Neural cell (in vitro differentiated cells): ENCODE results near the gene KRT78. TPM values are rescaled to one million over a fixed set of nuclear protein-coding genes. Genes with fewer than 3 reads are reported as not detected.

Source experiments
- H2AFZ ChIP-seq: fragments of 200-600, 300-800 bp; sonication (generic), shearing (Covaris generic); 2 replicates; pipeline ENCODE4 v1.6.0; 2014; ENCODE audit warnings: low read depth, mild to moderate bottlenecking, antibody characterized with exemption, low read length, moderate library complexity
- H3F3A ChIP-seq: fragments of 200-600 bp; shearing (Covaris generic); 2 replicates; pipeline ENCODE4 v1.6.1; 2016; ENCODE audit warnings: mild to moderate bottlenecking, moderate library complexity, mixed read lengths, antibody characterized with exemption, low read length; ENCODE audit not compliant: insufficient read depth, poor library complexity, severe bottlenecking
- H3K27ac ChIP-seq: fragments of 200-600, 300-800 bp; sonication (generic), shearing (Covaris generic); 2 replicates; pipeline ENCODE4 v1.5.1; 2014; ENCODE audit warnings: mild to moderate bottlenecking, low read length, moderate library complexity
- H3K27me3 ChIP-seq: fragments of 300-800, 200-600 bp; sonication (generic), shearing (Covaris generic); 2 replicates; pipeline ENCODE4 v1.6.0; 2014; ENCODE audit warnings: mild to moderate bottlenecking, low read depth, low read length, moderate library complexity; ENCODE audit not compliant: insufficient read depth
- H3K36me3 ChIP-seq: fragments of 300-800, 200-600 bp; sonication (generic), shearing (Covaris generic); 2 replicates; pipeline ENCODE4 v1.5.1; 2014; ENCODE audit warnings: mild to moderate bottlenecking, antibody characterized with exemption, low read length, moderate library complexity; ENCODE audit not compliant: insufficient read depth
- H3K4me2 ChIP-seq: fragments of 300-800, 200-600 bp; sonication (generic), shearing (Covaris generic); 2 replicates; pipeline ENCODE4 v1.6.0; 2014; ENCODE audit warnings: mild to moderate bottlenecking, low read length
- H3K4me3 ChIP-seq: fragments of 300-800, 200-600 bp; sonication (generic), shearing (Covaris generic); 2 replicates; pipeline ENCODE4 v1.5.1; 2014; ENCODE audit warnings: mild to moderate bottlenecking, low read length, moderate library complexity
- H3K79me2 ChIP-seq: fragments of 200-600 bp; shearing (Covaris generic); replicated peaks from 2 replicates; pipeline ENCODE4 v1.6.0; 2014; ENCODE audit warnings: mild to moderate bottlenecking, low read length, moderate library complexity; ENCODE audit not compliant: insufficient read depth
- H3K9ac ChIP-seq: fragments of 300-800, 200-600 bp; sonication (generic), shearing (Covaris generic); 2 replicates; pipeline ENCODE4 v1.6.1; 2016; ENCODE audit warnings: mild to moderate bottlenecking, low read length, mixed read lengths
- H3K9me2 ChIP-seq: fragments of 200-600 bp; shearing (Covaris generic); 2 replicates; pipeline ENCODE4 v1.6.1; 2016; ENCODE audit warnings: mild to moderate bottlenecking, low read length, mixed read lengths; ENCODE audit not compliant: insufficient read depth
- H3K9me3 ChIP-seq: fragments of 200-600, 300-800 bp; sonication (generic), shearing (Covaris generic); 2 replicates; pipeline ENCODE4 v1.6.1; 2016; ENCODE audit warnings: mild to moderate bottlenecking, mixed run types, low read length, moderate library complexity, mixed read lengths
- H4K20me1 ChIP-seq: fragments of 200-600 bp; shearing (Covaris generic); 2 replicates; pipeline ENCODE4 v1.6.1; 2016; ENCODE audit warnings: mild to moderate bottlenecking, mixed run types; ENCODE audit not compliant: insufficient read depth
- EP300 ChIP-seq: fragments of 450-650 bp; conservative IDR thresholded peaks from 2 replicates; pipeline ENCODE4 v1.6.1; 2014; ENCODE audit warnings: antibody characterized with exemption, mild to moderate bottlenecking, moderate library complexity; ENCODE audit not compliant: poor library complexity, severe bottlenecking
- EZH2 ChIP-seq: fragments of 200-600, 300-800 bp; shearing (Covaris generic), sonication (generic); IDR thresholded peaks from 2 replicates; pipeline ENCODE4 v1.6.1; 2014; ENCODE audit warnings: antibody characterized with exemption, low read length, borderline replicate concordance, mild to moderate bottlenecking; ENCODE audit not compliant: insufficient read depth, poor library complexity, severe bottlenecking
- MXI1 ChIP-seq: fragments of 450-650 bp; conservative IDR thresholded peaks from 2 replicates; pipeline ENCODE4 v1.6.1; 2014; ENCODE audit warnings: antibody characterized with exemption, mild to moderate bottlenecking; ENCODE audit not compliant: poor library complexity, severe bottlenecking
- POLR2AphosphoS5 ChIP-seq: IDR thresholded peaks from 2 replicates; pipeline ENCODE4 v1.6.1; 2012
- RAD21 ChIP-seq: fragments of 450-650 bp; conservative IDR thresholded peaks from 2 replicates; pipeline ENCODE4 v1.6.1; 2014; ENCODE audit warnings: antibody characterized with exemption, mild to moderate bottlenecking, moderate library complexity
- SMC3 ChIP-seq: fragments of 450-650 bp; conservative IDR thresholded peaks from 2 replicates; pipeline ENCODE4 v1.6.1; 2014; ENCODE audit warnings: antibody characterized with exemption, mild to moderate bottlenecking, moderate library complexity; ENCODE audit not compliant: poor library complexity
- TAF1 ChIP-seq: IDR thresholded peaks from 2 replicates; pipeline ENCODE4 v1.6.1; 2012; ENCODE audit warnings: low read depth
- polyA plus RNA-seq: library from polyadenylated mRNA; depleted of rRNA; stranded (reverse); fragments of >200 nt; gene quantifications from 2 replicates; pipeline ENCODE4 v1.2.3, GENCODE V29; 2014
- TF ChIP-seq, protein P1 (sequence below): fragments of 450-650 bp; IDR thresholded peaks from 2 replicates; pipeline ENCODE4 v1.5.1; 2014; ENCODE audit warnings: antibody characterized with exemption, mild to moderate bottlenecking, moderate library complexity; ENCODE audit not compliant: poor library complexity, severe bottlenecking
- TF ChIP-seq, protein P2 (sequence below): IDR thresholded peaks from 2 replicates; pipeline ENCODE4 v1.6.1; 2012; ENCODE audit warnings: borderline replicate concordance

Gene KRT78
- polyA plus RNA-seq, 1 donor from 2014 or later, result not detected

DNA sequence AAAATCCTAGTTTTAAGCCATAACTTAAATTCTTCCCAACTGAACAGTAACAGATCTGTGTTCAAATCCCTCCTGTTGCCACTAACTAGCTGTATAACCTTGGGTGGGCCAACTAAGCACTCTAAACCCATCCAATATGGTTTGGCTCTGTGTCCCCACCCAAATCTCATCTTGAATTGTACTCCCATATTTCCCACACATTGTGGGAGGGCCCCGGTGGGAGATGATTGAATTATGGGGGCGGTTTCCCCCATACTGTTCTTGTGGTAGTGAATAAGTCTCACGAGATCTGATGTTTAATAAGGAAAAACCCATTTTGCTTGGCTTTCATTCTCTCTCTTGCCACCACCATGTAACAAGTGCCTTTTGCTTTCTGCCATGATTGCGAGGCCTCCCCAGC is 33.6 kb downstream of the KRT78 start:
- Histone ChIP-seq H3K27ac (no peak overlapping the region), H3K4me3 (no peak overlapping the region), H3K79me2 (no peaks in the 10 kb centered on the region), H3K9me2 (no peaks in the 10 kb centered on the region), H2AFZ (no peak overlapping the region), H3K9me3 (no peaks in the 10 kb centered on the region), H3K4me2 (no peak overlapping the region), H3K9ac (no peak overlapping the region), H4K20me1 (no peaks in the 10 kb centered on the region), H3K36me3 (no peaks in the 10 kb centered on the region), H3K27me3 (no peaks in the 10 kb centered on the region), H3F3A (no peaks in the 10 kb centered on the region)
- TF ChIP-seq, protein P1, sequence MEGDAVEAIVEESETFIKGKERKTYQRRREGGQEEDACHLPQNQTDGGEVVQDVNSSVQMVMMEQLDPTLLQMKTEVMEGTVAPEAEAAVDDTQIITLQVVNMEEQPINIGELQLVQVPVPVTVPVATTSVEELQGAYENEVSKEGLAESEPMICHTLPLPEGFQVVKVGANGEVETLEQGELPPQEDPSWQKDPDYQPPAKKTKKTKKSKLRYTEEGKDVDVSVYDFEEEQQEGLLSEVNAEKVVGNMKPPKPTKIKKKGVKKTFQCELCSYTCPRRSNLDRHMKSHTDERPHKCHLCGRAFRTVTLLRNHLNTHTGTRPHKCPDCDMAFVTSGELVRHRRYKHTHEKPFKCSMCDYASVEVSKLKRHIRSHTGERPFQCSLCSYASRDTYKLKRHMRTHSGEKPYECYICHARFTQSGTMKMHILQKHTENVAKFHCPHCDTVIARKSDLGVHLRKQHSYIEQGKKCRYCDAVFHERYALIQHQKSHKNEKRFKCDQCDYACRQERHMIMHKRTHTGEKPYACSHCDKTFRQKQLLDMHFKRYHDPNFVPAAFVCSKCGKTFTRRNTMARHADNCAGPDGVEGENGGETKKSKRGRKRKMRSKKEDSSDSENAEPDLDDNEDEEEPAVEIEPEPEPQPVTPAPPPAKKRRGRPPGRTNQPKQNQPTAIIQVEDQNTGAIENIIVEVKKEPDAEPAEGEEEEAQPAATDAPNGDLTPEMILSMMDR, result no peak
- no peak for TF ChIP-seq EP300
- TF ChIP-seq RAD21, result no peak
- no peak for TF ChIP-seq TAF1
- no peak for TF ChIP-seq SMC3
- TF ChIP-seq EZH2, result no peak
- TF ChIP-seq, protein P2, sequence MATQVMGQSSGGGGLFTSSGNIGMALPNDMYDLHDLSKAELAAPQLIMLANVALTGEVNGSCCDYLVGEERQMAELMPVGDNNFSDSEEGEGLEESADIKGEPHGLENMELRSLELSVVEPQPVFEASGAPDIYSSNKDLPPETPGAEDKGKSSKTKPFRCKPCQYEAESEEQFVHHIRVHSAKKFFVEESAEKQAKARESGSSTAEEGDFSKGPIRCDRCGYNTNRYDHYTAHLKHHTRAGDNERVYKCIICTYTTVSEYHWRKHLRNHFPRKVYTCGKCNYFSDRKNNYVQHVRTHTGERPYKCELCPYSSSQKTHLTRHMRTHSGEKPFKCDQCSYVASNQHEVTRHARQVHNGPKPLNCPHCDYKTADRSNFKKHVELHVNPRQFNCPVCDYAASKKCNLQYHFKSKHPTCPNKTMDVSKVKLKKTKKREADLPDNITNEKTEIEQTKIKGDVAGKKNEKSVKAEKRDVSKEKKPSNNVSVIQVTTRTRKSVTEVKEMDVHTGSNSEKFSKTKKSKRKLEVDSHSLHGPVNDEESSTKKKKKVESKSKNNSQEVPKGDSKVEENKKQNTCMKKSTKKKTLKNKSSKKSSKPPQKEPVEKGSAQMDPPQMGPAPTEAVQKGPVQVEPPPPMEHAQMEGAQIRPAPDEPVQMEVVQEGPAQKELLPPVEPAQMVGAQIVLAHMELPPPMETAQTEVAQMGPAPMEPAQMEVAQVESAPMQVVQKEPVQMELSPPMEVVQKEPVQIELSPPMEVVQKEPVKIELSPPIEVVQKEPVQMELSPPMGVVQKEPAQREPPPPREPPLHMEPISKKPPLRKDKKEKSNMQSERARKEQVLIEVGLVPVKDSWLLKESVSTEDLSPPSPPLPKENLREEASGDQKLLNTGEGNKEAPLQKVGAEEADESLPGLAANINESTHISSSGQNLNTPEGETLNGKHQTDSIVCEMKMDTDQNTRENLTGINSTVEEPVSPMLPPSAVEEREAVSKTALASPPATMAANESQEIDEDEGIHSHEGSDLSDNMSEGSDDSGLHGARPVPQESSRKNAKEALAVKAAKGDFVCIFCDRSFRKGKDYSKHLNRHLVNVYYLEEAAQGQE, result no peak
- TF ChIP-seq POLR2AphosphoS5, result no peak
- TF ChIP-seq MXI1, result no peak

DNA sequence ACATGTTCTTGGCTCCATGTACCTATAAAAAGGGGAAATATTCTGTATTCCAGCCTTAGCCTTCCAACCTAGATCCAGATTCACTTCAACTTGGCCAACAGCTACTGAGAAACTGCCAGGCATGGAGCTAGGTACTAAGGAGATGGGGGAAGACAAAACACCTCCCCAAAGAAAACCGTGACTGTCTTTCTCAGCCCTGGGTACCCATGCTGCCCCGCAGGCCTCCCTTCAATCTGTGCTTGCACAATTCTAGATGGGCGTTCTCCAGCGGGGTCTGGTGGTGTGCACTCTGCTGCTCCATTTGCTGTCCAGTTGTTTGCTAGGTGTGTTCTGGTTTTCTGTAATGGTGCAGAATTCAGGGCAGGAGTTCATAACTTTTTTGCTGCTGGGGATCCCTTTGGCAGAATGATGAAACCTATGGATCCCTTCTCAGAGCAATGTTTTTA is 34.1 kb downstream of the KRT78 start:
- Histone ChIP-seq H3K4me2 (no peak overlapping the region), H3K79me2 (no peaks in the 10 kb centered on the region), H3K9me3 (no peaks in the 10 kb centered on the region), H3K9ac (no peak overlapping the region), H4K20me1 (no peaks in the 10 kb centered on the region), H2AFZ (no peak overlapping the region), H3K36me3 (no peaks in the 10 kb centered on the region), H3K4me3 (no peak overlapping the region), H3F3A (no peaks in the 10 kb centered on the region), H3K9me2 (no peaks in the 10 kb centered on the region), H3K27ac (no peak overlapping the region), H3K27me3 (no peaks in the 10 kb centered on the region)
- TF ChIP-seq SMC3, result no peak
- TF ChIP-seq TAF1, result no peak
- TF ChIP-seq, protein P1, result no peak
- TF ChIP-seq MXI1, result no peak
- no peak for TF ChIP-seq EP300
- TF ChIP-seq RAD21, result no peak
- TF ChIP-seq, protein P2, result no peak
- TF ChIP-seq EZH2, result no peak
- TF ChIP-seq POLR2AphosphoS5, result no peak
